Measurements from ENCODE around the gene CNTNAP5. TPM values are rescaled to one million over a fixed set of nuclear protein-coding genes. Genes with fewer than 3 reads are reported as not detected.

CNTNAP5 gene
- total RNA-seq, 1 donor from 2014 or later, result not detected

DNA sequence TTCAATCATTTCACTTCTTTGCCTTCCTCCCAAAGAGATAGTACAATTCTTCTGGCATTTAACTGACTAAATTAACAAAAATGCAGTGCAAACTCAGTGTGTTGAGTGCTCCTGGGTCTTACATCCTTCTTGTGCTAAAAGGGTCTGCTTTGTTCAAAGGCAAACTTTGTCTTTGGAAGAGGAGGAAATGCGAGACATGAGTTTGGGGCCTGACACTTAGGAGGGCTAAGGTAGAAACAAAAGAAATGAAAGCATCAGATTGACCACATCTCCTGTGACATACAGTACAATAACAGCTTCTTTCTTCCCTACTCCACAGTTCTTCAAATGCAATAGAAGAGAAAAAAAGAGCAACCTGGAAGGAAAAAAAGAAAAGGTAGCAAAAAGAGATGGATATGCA lies 161.7 kb downstream of the CNTNAP5 start:
- no peak for DNase-seq
- H3K36me3 ChIP-seq, result no peaks in the 10 kb centered on the region
- intact Hi-C loops (cut with DNase I), result no loop called here
- no peak for ATAC-seq
- no peak overlapping the region for H3K27ac ChIP-seq
- H3K4me3 ChIP-seq, result no peak overlapping the region
- H3K9me3 ChIP-seq, result no peaks in the 10 kb centered on the region
- TF ChIP-seq, protein P1, sequence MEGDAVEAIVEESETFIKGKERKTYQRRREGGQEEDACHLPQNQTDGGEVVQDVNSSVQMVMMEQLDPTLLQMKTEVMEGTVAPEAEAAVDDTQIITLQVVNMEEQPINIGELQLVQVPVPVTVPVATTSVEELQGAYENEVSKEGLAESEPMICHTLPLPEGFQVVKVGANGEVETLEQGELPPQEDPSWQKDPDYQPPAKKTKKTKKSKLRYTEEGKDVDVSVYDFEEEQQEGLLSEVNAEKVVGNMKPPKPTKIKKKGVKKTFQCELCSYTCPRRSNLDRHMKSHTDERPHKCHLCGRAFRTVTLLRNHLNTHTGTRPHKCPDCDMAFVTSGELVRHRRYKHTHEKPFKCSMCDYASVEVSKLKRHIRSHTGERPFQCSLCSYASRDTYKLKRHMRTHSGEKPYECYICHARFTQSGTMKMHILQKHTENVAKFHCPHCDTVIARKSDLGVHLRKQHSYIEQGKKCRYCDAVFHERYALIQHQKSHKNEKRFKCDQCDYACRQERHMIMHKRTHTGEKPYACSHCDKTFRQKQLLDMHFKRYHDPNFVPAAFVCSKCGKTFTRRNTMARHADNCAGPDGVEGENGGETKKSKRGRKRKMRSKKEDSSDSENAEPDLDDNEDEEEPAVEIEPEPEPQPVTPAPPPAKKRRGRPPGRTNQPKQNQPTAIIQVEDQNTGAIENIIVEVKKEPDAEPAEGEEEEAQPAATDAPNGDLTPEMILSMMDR (IDR thresholded peaks at IDR 0.05), result no peak
- no peaks in the 10 kb centered on the region for H3K4me1 ChIP-seq
- H3K27me3 ChIP-seq (ENCODE audit: low read depth), result no peaks in the 10 kb centered on the region

DNA sequence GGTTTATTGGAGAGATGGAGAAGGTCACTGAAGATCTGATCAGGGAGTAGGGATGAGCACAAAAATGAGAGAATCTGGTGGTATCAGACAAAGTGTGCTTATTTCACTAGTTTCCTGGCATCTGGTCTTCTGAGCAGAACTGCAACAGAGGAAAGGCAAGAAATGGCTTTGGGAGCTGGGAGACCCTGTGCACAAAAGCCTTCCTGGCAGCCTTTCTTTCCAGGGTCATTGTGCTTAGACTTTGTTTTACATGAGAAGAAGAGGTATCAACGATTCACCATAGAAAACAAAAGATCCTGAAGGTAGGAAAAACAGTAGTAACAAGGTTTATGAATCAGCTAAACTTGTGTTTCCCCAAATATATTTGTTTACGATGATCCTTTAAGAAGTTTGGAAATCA lies 162.9 kb downstream of the CNTNAP5 start:
- H3K4me3 ChIP-seq, result no peak overlapping the region
- intact Hi-C loops (cut with DNase I), result no loop called here
- no peaks in the 10 kb centered on the region for H3K9me3 ChIP-seq
- no peak for ATAC-seq
- H3K36me3 ChIP-seq, result no peaks in the 10 kb centered on the region
- H3K27ac ChIP-seq, result no peak overlapping the region
- no peak for DNase-seq
- TF ChIP-seq, protein P1 (IDR thresholded peaks at IDR 0.05), result no peak
- no peaks in the 10 kb centered on the region for H3K27me3 ChIP-seq (ENCODE audit: low read depth)
- no peaks in the 10 kb centered on the region for H3K4me1 ChIP-seq

DNA sequence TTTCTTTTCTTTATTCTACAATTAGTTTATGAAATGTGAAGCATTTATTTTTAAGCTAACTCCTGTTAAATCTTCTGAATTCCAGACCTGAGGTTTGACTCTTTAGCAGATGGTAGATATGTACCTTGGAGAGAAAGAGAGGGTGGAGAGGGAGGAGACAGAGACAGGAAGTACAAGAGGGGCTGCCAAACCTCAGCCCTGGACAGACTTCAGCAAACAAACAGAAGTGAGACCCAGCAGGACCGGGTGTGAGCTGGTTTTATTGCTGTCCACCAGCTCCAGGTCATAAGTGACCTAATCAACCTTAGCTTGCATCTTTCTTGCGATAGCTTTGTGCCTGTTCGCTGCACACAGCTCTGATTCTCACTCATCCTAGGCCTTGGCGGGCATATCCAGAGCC lies 168.6 kb downstream of the CNTNAP5 start:
- ATAC-seq (no peak), DNase-seq (no peak)
- H3K36me3 ChIP-seq, result no peaks in the 10 kb centered on the region
- H3K4me1 ChIP-seq, result no peaks in the 10 kb centered on the region
- H3K4me3 ChIP-seq, result no peak overlapping the region
- intact Hi-C loops (cut with DNase I), result no loop called here
- H3K9me3 ChIP-seq, result no peaks in the 10 kb centered on the region
- H3K27me3 ChIP-seq (ENCODE audit: low read depth), result no peaks in the 10 kb centered on the region
- H3K27ac ChIP-seq, result no peak overlapping the region
- TF ChIP-seq, protein P1 (IDR thresholded peaks at IDR 0.05), result no peak

DNA sequence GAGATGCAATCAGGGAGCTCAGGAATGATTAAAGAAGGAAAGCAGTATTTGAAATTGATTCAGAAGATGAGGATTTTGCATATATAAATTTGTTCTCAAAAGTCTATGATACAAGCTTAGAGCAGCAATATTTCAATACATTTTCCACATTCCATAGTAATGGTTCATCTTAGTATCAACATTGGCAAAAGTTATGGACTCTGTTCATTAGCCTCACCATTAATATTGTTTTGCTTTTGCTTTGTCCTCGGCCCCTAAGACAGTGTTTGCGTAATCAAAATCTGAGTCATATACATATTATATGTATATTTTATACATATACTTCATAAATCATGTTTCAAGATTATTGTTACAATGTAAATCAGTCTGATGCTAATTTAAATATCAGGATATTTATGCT lies 176.6 kb downstream of the CNTNAP5 start:
- no peak for ATAC-seq
- intact Hi-C loops (cut with DNase I), result no loop called here

DNA sequence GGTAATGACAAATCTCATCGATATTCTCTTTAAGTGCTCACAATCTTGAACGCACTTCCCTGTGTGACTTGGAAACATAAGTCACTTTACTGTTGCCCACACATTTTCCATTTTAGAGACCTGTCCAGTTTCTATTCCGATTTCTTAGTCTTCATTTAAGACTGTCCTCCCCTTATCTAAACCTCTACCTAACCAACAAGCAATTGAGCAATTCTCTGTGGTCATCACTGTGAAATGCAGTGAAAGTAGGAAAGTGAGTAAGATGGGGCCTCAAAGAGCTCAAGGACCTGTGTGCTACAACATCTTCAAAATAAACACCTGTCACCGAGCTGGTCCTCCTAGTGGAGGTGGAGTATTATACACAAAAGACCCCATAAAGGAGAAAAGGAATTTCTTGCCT lies 184.4 kb downstream of the CNTNAP5 start:
- Histone ChIP-seq H3K9me3 (no peaks in the 10 kb centered on the region), H3K4me3 (no peak overlapping the region), H3K27me3 (ENCODE audit: low read depth) (no peaks in the 10 kb centered on the region), H3K4me1 (no peaks in the 10 kb centered on the region), H3K36me3 (no peaks in the 10 kb centered on the region), H3K27ac (no peak overlapping the region)
- intact Hi-C loops (cut with DNase I), result no loop called here
- TF ChIP-seq, protein P1 (IDR thresholded peaks at IDR 0.05), result no peak
- ATAC-seq (no peak), DNase-seq (no peak)

More for the DNA sequence above, 176.6 kb downstream of the CNTNAP5 start:
- Histone ChIP-seq H3K27ac (no peak overlapping the region), H3K4me3 (no peak overlapping the region), H3K27me3 (ENCODE audit: low read depth) (no peaks in the 10 kb centered on the region), H3K36me3 (no peaks in the 10 kb centered on the region), H3K4me1 (no peaks in the 10 kb centered on the region), H3K9me3 (no peaks in the 10 kb centered on the region)
- DNase-seq, result no peak
- TF ChIP-seq, protein P1 (IDR thresholded peaks at IDR 0.05), result no peak

DNA sequence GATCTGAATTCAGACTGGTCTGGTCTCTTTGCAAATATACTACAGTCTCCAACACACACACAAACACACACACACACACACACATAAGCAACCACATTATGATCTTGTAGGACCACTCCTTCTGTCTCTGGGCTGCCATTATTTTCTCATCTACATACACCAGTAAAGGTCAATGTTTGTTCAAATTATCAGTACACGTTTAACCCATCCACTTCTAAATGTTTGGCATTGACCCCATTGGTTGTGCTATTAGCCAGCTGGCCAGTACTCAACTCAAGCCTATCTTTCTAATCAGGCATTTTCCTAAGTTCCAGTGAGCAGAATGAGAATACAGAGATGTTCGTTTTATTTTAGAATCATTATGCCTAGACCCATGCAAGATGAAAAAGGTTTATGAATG lies 186.4 kb downstream of the CNTNAP5 start:
- H3K27ac ChIP-seq, result no peak overlapping the region
- H3K9me3 ChIP-seq, result no peaks in the 10 kb centered on the region
- DNase-seq (no peak), ATAC-seq (no peak)
- H3K27me3 ChIP-seq (ENCODE audit: low read depth), result no peaks in the 10 kb centered on the region
- TF ChIP-seq, protein P1 (IDR thresholded peaks at IDR 0.05), result no peak
- no peak overlapping the region for H3K4me3 ChIP-seq
- H3K36me3 ChIP-seq, result no peaks in the 10 kb centered on the region
- intact Hi-C loops (cut with DNase I), result no loop called here
- H3K4me1 ChIP-seq, result no peaks in the 10 kb centered on the region
